ENCODE data around the gene ARIH2.

Gene ARIH2

DNA sequence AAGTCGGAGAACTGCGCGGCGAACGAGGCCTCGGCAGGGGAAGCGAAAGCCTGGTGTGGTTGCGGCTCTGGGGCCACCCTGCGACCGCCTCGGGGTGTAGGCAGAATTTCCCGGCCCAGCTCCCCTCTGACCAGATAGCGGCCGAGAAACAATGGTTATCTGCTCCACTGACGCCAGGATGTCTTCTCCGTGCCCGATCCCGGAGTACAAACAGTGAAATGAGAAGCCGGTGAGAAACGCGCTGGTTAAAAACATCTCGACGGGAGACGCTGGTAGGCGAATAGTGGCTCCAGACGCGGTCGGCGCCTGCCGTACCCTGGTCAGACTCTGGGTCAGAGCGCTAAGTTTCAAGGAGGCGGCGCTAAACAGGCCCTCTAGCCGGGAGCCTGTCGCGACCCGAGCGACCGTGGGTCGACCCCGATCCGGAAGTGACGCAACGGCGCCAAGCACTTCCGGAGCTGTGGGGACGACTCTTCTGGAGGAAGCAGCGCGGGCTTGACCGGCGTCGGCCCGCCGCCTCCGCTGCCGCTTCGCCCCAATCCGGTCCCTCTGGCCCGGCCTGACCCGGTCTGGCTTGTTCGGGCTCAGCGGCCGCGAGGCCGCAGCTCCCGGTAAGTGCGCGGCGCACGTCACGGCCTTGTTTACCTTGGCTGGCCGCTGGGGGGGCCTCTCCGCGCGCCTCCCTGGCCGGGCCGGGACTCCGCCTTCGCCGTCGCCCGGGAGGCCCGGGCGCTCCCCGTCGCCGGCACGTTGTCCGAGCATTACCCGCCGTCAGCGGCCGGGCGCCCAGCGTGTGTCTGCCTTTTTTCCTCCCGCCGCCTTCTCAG lies at the start of gene ARIH2:
TSS of gene ARIH2 (plus strand) at position 455 of the 827 bp plus-strand sequence. CDS start 8,717 bp downstream, outside the sequence.
- TF ChIP-seq, protein P1, sequence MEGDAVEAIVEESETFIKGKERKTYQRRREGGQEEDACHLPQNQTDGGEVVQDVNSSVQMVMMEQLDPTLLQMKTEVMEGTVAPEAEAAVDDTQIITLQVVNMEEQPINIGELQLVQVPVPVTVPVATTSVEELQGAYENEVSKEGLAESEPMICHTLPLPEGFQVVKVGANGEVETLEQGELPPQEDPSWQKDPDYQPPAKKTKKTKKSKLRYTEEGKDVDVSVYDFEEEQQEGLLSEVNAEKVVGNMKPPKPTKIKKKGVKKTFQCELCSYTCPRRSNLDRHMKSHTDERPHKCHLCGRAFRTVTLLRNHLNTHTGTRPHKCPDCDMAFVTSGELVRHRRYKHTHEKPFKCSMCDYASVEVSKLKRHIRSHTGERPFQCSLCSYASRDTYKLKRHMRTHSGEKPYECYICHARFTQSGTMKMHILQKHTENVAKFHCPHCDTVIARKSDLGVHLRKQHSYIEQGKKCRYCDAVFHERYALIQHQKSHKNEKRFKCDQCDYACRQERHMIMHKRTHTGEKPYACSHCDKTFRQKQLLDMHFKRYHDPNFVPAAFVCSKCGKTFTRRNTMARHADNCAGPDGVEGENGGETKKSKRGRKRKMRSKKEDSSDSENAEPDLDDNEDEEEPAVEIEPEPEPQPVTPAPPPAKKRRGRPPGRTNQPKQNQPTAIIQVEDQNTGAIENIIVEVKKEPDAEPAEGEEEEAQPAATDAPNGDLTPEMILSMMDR (IDR thresholded peaks at IDR 0.05): no peak

GRCh38 chr3:48877671-48878070 lies 41.0 kb upstream of the ARIH2 start:
- TF ChIP-seq, protein P1 (IDR thresholded peaks at IDR 0.05): no peak

- TF ChIP-seq, protein P1 (IDR thresholded peaks at IDR 0.05): no peak
These were observed 39.2 kb upstream of the ARIH2 start for GRCh38 chr3:48879307-48879993.

DNA sequence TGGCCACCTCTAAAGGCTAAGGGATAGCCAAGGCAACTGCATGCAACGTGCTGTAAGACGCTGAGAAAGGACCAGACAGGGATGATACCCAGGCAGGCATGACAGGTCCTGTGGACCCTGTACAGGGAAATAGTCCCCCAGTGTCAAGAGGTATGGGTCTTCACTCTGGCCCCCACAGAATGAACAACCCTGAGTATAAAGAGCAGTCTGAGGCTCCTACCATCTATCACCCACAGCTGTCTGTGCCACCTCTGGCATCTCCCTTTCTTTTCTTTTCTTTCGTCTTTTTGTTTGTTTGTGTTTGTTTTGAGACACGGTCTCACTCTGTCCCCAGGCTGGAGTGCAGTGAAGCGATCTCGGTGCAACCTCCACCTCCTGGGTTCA lies 38.7 kb upstream of the ARIH2 start:
- TF ChIP-seq, protein P1 (IDR thresholded peaks at IDR 0.05): no peak

GRCh38 chr3:48881006-48881405 lies 37.6 kb upstream of the ARIH2 start:
- TF ChIP-seq, protein P1 (IDR thresholded peaks at IDR 0.05): no peak

DNA sequence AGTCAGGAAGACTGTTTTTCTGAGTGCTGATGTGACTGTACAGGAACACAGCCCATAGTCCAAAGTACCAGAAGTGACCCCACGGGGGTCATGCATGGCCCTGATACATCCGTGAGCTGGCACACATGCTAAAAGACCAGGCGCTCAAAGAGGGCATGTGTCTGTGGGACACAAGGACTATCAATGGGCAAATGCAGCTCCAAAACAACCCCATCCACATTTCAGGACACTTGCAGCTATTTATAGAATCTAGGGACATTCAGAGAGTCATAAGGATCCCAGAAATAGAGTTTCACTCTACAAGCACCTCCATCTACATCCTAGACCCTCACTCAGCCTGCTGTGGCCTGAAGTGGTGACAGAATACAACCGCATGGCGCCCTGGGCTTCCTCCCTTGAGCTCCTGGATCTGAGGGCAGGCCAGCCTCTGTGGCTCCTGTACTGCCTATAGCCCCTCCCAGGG lies 37.0 kb upstream of the ARIH2 start:
- TF ChIP-seq, protein P1 (IDR thresholded peaks at IDR 0.05): no peak

DNA sequence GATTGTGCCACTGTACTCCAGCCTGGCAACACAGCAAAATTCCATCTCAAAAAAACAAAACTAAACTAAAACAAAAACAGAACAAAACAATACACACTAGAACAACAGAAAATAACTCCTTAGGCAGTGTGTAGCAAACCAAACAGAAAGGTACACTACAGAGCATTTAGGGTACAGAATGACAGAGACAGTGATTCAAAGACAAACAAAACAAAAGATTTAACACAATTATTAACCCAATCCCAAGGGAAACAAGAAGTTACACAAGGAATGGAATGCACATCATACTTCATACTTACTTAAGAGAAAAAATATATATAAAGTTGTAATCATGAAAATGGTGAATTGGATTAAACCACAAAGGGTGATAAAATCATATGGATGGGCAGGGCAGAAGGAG lies 32.9 kb upstream of the ARIH2 start:
- TF ChIP-seq, protein P1 (IDR thresholded peaks at IDR 0.05): no peak

Data from LNCAP (cell line).